HG02798 (cell line): ENCODE measurements around the gene IFRD1.

ENCODE experiments used
- ATAC-seq: cut with Tn5 transposase; IDR thresholded peaks from one replicate; pipeline ENCODE4 v1.9.1; 2021; ENCODE audit warnings: mild to moderate bottlenecking; ENCODE audit not compliant: unreplicated experiment, poor library complexity

Gene IFRD1

GRCh38 chr7:112484671-112485167, 34.5 kb downstream of the IFRD1 start:
- ATAC-seq: no peak

DNA sequence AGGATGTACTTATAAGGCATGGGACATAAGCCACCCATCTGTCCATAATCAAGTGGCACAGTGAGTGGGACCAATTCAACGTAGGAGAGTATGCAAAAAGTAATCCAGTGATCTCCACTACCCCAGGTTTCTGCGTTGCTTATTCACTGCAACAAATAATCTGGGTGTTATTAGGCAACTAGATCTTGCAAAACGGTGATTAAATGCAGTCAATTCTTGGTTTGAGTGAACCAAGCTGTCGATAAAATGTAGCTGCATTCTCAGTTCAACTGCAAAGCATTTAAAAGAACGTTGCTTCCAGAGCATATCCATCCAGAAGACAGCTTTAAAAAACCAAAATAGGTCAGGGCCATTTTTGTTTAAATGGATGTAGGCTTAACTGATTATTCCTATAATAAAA, 35.5 kb downstream of the IFRD1 start:
- no peak for ATAC-seq

- ATAC-seq: no peak
Measured at GRCh38 chr7:112487457-112488263, 37.4 kb downstream of the IFRD1 start.

DNA sequence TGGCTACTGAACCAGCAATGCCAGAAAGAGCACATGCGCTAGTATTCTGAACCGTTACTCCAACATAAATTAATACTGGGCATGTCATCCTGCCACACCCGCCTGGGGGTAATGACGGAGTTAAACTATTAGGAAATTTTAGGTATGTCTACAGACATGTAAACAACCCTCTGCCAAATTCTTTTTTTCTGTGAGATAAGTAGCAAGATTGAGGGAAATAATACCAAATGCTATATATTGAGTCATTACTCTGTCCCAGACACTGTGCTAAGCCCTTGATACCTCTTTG, 37.9 kb downstream of the IFRD1 start:
- ATAC-seq: no peak

DNA sequence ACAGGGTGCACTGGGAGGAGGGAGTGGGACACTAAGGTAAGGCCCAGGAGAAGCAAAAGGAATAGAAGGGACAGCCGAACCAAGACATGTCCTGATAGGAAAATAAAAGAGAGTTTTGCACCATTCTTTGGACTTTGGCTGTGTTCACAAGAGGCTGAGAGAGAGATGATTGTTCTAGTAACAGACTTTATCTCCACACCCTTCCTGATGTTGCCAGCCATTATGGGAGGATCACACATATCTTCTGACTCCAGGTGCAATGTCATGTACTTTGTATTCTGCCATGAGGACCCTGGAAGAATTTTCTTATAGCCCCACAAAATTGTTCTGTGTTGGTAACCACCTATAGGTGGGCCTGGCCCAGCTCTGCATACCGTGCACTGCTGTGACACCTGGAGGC, 41.9 kb downstream of the IFRD1 start:
- ATAC-seq: no peak

DNA sequence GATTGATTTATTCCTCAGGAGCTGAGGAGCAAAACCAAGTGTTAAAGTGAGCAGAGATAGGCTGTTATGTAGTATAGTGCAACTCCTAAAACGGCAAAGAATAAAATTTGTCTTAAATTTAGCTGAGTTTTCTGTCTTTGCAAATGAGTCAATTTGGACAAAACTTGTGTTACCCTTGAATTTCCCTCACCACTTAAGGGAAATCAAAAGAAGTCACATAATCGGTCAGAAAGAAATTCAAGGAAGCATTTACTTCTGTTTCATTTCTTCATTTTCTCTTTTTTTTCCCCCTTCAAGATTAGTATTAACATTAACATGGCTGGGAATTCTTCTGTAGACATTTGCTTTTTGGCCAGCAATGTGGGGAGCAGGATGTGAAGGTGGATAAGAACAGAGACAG, 44.4 kb downstream of the IFRD1 start:
- ATAC-seq: no peak

- no peak for ATAC-seq
Measured at GRCh38 chr7:112495156-112495788, 45.0 kb downstream of the IFRD1 start.

GRCh38 chr7:112495810-112496462, 45.7 kb downstream of the IFRD1 start:
- peak; percentile 73 for ATAC-seq

- ATAC-seq: peak; percentile 80
Measured at GRCh38 chr7:112497481-112497880, 47.2 kb downstream of the IFRD1 start.

GRCh38 chr7:112500619-112501018, 50.4 kb downstream of the IFRD1 start:
- ATAC-seq: no peak

DNA sequence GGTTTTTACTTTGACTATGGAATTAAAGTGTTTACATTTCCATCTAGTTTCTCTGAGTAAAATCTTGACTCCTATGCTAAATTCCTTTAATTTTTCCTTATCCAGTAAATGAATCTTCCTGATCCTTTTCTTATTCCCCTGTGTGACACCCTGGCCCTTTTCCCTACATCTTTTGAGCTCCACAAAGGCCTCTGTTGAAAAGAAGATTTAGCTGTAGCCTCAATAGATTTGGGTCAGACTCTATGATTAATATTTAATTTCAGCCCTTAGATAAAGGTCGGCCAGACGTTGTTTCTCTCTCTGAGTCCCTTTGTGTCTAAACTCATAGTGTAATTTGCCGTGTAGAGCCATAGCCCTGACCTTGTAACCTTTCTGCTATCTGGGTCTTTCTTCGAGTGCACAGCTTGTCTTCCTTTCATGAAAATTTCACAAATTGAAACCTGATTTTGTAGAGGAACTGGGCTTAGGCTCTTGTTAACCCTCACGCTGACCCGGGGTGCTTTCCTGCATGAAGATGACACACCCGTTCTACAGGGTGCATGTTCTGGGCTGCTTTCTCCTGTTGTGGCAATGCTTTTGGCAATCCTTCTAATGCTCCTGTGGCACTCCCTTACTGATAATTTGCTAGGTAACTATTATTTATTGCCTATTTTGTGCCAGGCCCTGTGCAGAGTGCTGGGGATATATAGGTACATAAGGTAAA, 51.7 kb downstream of the IFRD1 start:
- no peak for ATAC-seq

DNA sequence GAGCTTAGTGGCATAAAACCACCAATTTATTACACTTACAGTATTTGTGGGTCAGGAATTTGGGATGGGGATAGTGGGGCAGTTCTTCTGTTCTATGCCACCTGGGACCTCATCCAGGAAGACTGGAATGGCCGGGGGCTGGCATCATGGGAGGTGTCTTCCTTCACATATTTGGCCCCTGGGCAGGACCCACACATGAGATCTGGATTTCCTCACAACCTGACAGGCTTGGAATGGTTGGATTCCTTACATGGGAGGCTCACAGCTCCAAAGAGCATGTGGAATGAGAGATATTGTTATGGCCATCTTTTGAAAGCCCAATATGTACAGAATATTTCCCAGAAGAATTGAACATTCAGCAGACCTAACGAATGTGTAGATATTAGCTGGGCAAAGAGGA, 52.4 kb downstream of the IFRD1 start:
- no peak for ATAC-seq

- no peak for ATAC-seq
Measured at GRCh38 chr7:112503361-112503972, 53.2 kb downstream of the IFRD1 start.

- ATAC-seq: no peak
Measured at GRCh38 chr7:112504093-112504695, 53.9 kb downstream of the IFRD1 start.

DNA sequence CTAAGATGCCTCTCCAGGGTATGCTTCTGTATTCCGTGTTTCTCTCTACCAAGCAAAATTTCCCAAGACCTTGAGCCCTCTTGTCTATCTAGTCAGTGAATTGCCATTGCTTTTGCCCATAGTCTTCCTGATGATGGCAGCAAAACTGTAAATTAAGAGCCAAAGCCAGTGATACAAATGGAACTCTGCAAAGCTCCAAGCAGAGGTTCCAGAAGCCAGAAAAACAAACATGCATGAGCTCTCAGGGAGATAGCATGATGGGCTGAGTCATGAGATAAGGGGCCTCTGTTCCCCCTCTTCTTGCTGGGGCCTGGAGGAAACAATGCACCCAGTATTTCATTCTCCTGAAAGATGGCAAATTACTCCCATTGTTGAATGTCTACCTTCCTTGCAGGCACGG, 55.2 kb downstream of the IFRD1 start:
- no peak for ATAC-seq

GRCh38 chr7:112508404-112508803, 58.1 kb downstream of the IFRD1 start:
- no peak for ATAC-seq

DNA sequence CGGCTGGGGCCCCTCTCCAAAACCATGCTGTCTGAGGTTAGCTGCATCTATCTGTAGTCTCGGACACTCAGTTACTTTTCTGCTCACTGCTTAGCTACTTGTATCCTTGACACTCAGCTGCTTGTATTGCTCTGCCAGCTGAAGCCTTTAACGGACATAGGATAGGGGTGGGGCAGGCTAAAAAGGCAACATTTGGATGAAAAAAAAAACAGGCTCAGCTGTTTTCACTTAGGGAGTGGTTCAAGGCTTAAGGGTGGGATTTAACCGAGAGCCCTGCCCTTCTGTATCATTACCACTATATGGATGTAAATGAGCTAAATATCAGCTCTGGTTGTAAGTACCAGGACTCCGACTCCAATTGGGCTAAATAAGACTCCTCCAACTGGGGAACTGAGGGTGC, 59.1 kb downstream of the IFRD1 start:
- ATAC-seq: no peak

DNA sequence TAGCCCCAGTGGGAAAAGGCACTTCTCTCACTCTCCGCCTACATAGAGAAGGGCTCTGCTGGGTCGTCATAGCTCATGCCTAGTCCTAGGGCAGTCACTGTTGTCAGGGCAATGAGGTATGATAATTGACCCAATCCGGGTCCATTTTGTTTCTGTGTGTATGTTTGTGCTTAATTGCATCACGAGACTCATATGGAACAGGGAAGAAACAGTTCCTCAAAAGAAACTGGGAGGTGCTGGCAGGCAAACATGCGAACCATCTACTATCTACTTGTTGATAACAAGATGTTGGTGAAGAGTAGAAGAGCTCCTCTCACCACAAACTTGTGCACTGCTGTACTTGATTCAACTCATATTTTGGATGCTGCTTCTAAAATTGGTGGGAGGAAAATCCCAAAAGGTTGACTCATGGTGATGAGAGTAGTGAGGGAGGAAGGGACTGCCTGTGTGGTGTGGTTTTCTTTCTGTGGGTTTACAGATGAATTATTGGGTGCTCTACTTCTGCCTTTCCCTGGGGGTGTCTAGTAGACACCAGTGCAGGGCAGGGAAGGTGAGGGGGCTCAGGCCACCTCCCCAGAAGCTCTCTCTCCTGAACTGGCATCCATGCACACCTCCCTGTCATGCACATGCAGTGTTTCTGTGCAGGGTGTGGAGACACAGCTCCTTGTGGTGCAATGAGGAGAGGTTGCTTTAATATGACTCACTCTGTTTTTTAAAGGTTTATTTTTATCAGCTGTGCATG, 59.9 kb downstream of the IFRD1 start:
- ATAC-seq: peak; percentile 68

DNA sequence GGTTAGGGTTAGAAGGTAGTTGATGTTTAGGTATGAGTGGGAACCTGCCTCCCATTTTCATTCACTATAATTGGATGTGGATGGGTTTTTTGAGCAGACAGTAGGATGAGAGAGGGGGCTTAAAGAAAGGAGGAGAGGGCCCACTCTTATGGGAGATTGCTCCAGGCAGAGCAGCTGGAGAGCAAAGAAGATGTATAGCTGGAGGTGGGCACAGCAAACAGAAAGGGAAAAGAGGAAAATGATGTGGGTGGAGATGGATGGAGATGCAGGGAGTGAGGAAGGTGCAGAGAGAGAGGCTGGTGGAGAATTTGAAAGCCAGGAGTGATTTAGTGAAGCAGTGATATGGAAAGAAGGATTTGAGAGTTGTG, 60.5 kb downstream of the IFRD1 start:
- ATAC-seq: no peak
